Immature natural killer cell (primary cell): ENCODE results near the gene INCENP. TPM values are rescaled to one million over a fixed set of nuclear protein-coding genes. Genes with fewer than 3 reads are reported as not detected.

Experiments
- DNase-seq, 3 donors: peaks; one replicate each; pipeline ENCODE4 v3.0.0; 2022; ENCODE audit warnings: mixed read lengths in 1 of 3
- H3K27ac Mint-ChIP-seq, 6 donors: one replicate each; pipeline ENCODE4 v1.8.0; 2020; ENCODE audit warnings: mixed read lengths in 6 of 6, mild to moderate bottlenecking in 5 of 6, inconsistent platforms in 4 of 6, moderate library complexity in 3 of 6
- H3K27me3 Mint-ChIP-seq, 3 donors: one replicate each; pipeline ENCODE4 v1.8.0; 2020 to 2021; ENCODE audit warnings: low read depth in 3 of 3, mild to moderate bottlenecking in 3 of 3, mixed read lengths in 3 of 3, moderate library complexity in 3 of 3, inconsistent platforms in 1 of 3
- H3K36me3 Mint-ChIP-seq, 3 donors: one replicate each; pipeline ENCODE4 v1.8.0; 2020; ENCODE audit warnings: mixed read lengths in 3 of 3, inconsistent platforms in 2 of 3, mild to moderate bottlenecking in 2 of 3
- H3K4me1 Mint-ChIP-seq, 2 donors: one replicate each; pipeline ENCODE4 v1.8.0; 2020; ENCODE audit warnings: inconsistent platforms in 2 of 2, mild to moderate bottlenecking in 2 of 2, mixed read lengths in 2 of 2, moderate library complexity in 1 of 2
- H3K4me3 Mint-ChIP-seq, 5 donors: one replicate each; pipeline ENCODE4 v1.8.0; 2020; ENCODE audit warnings: mild to moderate bottlenecking in 5 of 5, mixed read lengths in 5 of 5, inconsistent platforms in 3 of 5, moderate library complexity in 3 of 5
- H3K9me3 Mint-ChIP-seq, 6 donors: one replicate each; pipeline ENCODE4 v1.8.0; 2020; ENCODE audit warnings: mild to moderate bottlenecking in 6 of 6, mixed read lengths in 6 of 6, inconsistent platforms in 4 of 6, moderate library complexity in 3 of 6
- polyA plus RNA-seq, 3 donors: library from polyadenylated mRNA; unstranded; fragments of 300-500 nt; fragmentation: Illumina TruSeq; gene quantifications; one replicate each; pipeline ENCODE4 v1.2.3, GENCODE V29; 2021

The INCENP gene
- polyA plus RNA-seq, 3 donors from 2014 or later = 1.9 to 3.1 (median 2.7) TPM

GRCh38 chr11:62127941-62128770 is 4.3 kb downstream of the INCENP start:
- H3K4me1 Mint-ChIP-seq = peaks cover 29 to 44% of the 10 kb centered on the region in 2 donors
- no peak for DNase-seq
- H3K27me3 Mint-ChIP-seq = peaks cover 6 to 9% (median 8%) of the 10 kb centered on the region in 3 donors
- H3K9me3 Mint-ChIP-seq = no peaks in the 10 kb centered on the region
- H3K27ac Mint-ChIP-seq = no peak overlapping the region
- no peak overlapping the region for H3K4me3 Mint-ChIP-seq
- peaks cover 9 to 12% (median 9%) of the 10 kb centered on the region in 3 donors for H3K36me3 Mint-ChIP-seq

DNA sequence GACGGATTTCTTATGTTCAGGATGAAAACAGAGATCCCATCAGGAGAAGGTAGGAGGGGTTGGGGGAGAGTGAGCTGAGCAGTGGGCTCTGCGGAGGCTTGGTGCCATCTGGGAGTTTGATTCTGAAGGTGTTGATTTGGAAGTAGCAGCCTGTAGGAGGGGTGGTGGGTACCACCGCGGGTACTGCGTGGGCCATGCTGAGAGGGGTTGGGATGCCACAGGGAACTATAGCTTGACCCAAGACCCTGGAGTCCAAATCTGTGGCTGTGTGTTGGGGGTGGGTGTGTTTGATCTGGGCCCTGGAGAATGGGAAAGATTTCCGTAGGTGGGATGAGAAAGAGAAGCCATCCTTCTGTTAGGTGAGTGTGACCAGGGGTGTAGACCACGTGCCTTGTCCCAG is 5.0 kb downstream of the INCENP start:
- no peak overlapping the region for H3K27ac Mint-ChIP-seq
- H3K9me3 Mint-ChIP-seq = no peaks in the 10 kb centered on the region
- no peak for DNase-seq
- no peak overlapping the region for H3K4me3 Mint-ChIP-seq
- peaks cover 9 to 12% (median 9%) of the 10 kb centered on the region in 3 donors for H3K36me3 Mint-ChIP-seq
- H3K4me1 Mint-ChIP-seq = peaks cover 25 to 37% of the 10 kb centered on the region in 2 donors
- peaks cover 3 to 6% (median 5%) of the 10 kb centered on the region in 3 donors for H3K27me3 Mint-ChIP-seq

DNA sequence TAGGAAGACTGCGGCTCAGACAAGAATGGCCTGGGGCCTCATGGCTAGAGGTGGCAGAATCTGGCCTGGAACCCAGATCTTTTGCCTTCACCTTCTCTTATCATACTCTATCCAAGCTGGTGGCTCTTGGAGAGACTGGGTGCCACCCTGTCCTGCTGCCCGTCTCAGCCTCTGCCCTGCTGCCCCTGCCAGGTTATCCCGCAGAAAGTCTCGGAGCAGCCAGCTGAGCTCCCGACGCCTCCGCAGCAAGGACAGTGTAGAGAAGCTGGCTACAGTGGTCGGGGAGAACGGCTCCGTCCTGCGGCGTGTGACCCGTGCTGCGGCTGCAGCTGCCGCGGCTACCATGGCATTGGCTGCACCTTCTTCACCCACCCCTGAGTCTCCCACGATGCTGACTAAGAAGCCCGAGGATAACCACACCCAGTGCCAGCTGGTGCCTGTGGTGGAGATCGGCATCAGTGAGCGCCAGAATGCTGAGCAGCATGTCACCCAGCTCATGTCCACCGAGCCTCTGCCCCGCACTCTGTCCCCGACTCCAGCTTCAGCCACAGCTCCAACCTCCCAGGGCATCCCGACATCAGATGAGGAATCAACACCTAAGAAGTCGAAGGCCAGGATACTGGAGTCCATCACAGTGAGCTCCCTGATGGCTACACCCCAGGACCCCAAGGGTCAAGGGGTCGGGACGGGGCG is 5.9 kb downstream of the INCENP start:
- H3K4me3 Mint-ChIP-seq = no peak overlapping the region
- peaks cover 0 to 3% (median 2%) of the 10 kb centered on the region in 3 donors for H3K27me3 Mint-ChIP-seq
- no peak for DNase-seq
- no peaks in the 10 kb centered on the region for H3K9me3 Mint-ChIP-seq
- no peak overlapping the region for H3K27ac Mint-ChIP-seq
- H3K36me3 Mint-ChIP-seq = peaks cover 9 to 14% (median 9%) of the 10 kb centered on the region in 3 donors
- H3K4me1 Mint-ChIP-seq = peaks cover 22 to 32% of the 10 kb centered on the region in 2 donors

DNA sequence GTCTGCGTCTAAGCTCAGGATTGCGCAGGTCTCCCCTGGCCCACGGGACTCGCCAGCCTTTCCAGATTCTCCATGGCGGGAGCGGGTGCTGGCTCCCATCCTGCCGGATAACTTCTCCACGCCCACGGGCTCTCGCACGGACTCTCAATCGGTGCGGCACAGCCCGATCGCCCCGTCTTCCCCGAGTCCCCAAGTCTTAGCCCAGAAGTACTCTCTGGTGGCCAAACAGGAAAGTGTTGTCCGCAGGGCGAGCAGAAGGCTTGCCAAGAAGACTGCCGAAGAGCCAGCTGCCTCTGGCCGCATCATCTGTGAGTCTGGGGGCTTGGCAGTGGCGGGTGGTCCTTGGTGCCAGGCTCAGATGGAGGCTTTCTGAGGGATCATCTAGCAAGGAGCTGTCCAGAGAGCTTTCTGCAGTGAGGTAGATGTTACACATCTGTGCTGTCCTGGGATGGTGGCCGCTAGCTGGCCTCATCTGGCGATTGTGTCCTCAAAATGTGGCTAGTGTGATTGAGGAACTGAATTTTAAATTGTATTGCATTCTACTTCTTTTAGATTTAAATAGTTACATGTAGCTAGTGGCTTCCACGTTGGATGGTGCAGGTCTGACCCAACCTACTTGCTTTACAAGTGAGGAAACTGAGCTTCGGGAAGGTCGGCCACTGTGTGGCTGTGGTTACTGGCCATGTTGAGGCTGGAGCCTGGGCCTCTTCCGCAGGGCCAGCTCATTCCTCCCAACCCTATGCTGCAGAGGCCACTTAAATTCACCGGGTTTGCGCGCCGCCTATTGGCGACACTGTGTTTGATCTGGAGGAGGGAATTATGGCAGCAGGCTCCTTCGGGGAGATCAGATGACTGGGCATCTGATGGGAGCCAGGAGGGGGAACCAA is 6.7 kb downstream of the INCENP start:
- Mint-ChIP-seq H3K27me3 (peaks cover 0 to 2% (median 2%) of the 10 kb centered on the region in 3 donors), H3K4me3 (no peak overlapping the region), H3K4me1 (peaks cover 16 to 29% of the 10 kb centered on the region in 2 donors), H3K9me3 (no peaks in the 10 kb centered on the region), H3K27ac (peak overlapping the region in 1 of 6 donors; percentile 55), H3K36me3 (peaks cover 9 to 18% (median 9%) of the 10 kb centered on the region in 3 donors)
- no peak for DNase-seq

GRCh38 chr11:62131170-62131464 is 7.3 kb downstream of the INCENP start:
- Mint-ChIP-seq H3K36me3 (peaks cover 9 to 18% (median 9%) of the 10 kb centered on the region in 3 donors), H3K27ac (no peak overlapping the region), H3K27me3 (peaks cover 0 to 2% (median 0%) of the 10 kb centered on the region in 3 donors), H3K9me3 (no peaks in the 10 kb centered on the region), H3K4me1 (peaks cover 13 to 26% of the 10 kb centered on the region in 2 donors), H3K4me3 (no peak overlapping the region)
- DNase-seq = no peak

DNA sequence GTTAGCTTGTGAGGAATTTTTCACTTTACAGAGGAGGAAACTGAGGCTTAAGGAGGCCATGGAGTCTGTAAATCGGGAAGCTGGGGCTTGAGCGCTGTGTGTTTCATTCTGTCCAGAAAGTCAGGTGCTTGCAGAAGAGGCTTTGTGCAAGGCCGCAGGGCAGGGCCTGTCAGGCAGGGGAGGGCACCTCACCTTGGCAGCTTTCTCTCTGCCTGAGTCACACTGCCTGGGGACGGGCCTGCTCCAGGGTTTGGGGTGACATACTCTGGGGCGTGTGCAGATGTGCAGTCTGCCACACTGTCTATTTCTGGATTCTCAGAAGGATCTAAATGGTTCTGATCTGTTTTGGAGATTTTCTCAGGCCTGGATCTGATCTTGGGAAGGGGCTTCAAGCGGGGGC is 8.4 kb downstream of the INCENP start:
- Mint-ChIP-seq H3K36me3 (peaks cover 9 to 18% (median 9%) of the 10 kb centered on the region in 3 donors), H3K27ac (peak overlapping the region in 2 of 6 donors; percentile 30 to 31)

GRCh38 chr11:62132689-62133293 is 9.0 kb downstream of the INCENP start:
- peaks cover 9 to 18% (median 9%) of the 10 kb centered on the region in 3 donors for H3K36me3 Mint-ChIP-seq
- H3K4me3 Mint-ChIP-seq = no peak overlapping the region

More for the DNA sequence above, 8.4 kb downstream of the INCENP start:
- DNase-seq = no peak
- no peaks in the 10 kb centered on the region for H3K9me3 Mint-ChIP-seq
- peaks cover 13 to 26% of the 10 kb centered on the region in 2 donors for H3K4me1 Mint-ChIP-seq
- peaks cover 0 to 2% (median 0%) of the 10 kb centered on the region in 3 donors for H3K27me3 Mint-ChIP-seq
- H3K4me3 Mint-ChIP-seq = no peak overlapping the region

GRCh38 chr11:62133328-62134065 is 9.7 kb downstream of the INCENP start:
- no peak for DNase-seq
- H3K4me1 Mint-ChIP-seq = peaks cover 13 to 26% of the 10 kb centered on the region in 2 donors
- H3K27ac Mint-ChIP-seq = peak overlapping the region in 2 of 6 donors; percentile 16 to 66
- peaks cover 0 to 2% (median 0%) of the 10 kb centered on the region in 3 donors for H3K27me3 Mint-ChIP-seq
- no peak overlapping the region for H3K4me3 Mint-ChIP-seq
- H3K9me3 Mint-ChIP-seq = no peaks in the 10 kb centered on the region
- peaks cover 8 to 17% (median 9%) of the 10 kb centered on the region in 3 donors for H3K36me3 Mint-ChIP-seq

More at GRCh38 chr11:62132689-62133293, 9.0 kb downstream of the INCENP start:
- no peak for DNase-seq
- Mint-ChIP-seq H3K9me3 (no peaks in the 10 kb centered on the region), H3K27ac (peak overlapping the region in 4 of 6 donors; percentile 16 to 66 (median 44)), H3K27me3 (peaks cover 0 to 2% (median 0%) of the 10 kb centered on the region in 3 donors), H3K4me1 (peaks cover 13 to 26% of the 10 kb centered on the region in 2 donors)

DNA sequence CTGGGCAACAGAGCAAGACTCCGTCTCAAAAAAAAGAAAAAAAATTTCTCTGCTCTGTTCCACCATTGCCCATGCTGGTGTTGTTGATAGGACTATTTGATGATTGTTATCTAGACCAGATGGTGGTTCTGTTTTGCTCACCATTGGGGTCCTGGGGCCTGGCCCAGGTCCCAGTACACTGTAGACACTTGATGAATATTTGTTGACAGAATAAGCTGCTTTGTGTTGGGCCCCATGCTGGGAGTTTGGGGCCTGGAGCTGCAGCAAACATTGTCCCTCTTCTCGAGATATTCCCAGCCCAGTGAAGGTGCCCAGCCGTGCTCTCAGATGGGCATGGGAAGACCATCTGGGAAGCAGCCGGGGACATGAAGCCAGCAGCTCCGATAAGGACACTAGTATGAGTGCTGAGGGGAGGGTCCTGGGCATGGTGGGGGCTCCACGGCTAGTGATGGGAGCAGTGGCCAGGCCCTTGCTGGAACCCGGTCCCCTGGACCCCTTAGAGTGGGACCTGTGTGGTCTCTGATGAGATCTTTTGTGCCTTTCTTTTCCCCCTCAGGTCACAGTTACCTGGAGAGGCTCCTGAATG is 13.6 kb downstream of the INCENP start:
- Mint-ChIP-seq H3K27ac (no peak overlapping the region), H3K4me3 (no peak overlapping the region), H3K27me3 (peaks cover 0 to 2% (median 0%) of the 10 kb centered on the region in 3 donors)

GRCh38 chr11:62137881-62138629 is 14.2 kb downstream of the INCENP start:
- no peak overlapping the region for H3K27ac Mint-ChIP-seq
- H3K36me3 Mint-ChIP-seq = peaks cover 0 to 16% (median 0%) of the 10 kb centered on the region in 3 donors
- H3K27me3 Mint-ChIP-seq = peaks cover 0 to under 1% (median 0%) of the 10 kb centered on the region in 3 donors
- H3K4me3 Mint-ChIP-seq = no peak overlapping the region
- no peak for DNase-seq
- H3K9me3 Mint-ChIP-seq = no peaks in the 10 kb centered on the region
- peaks cover 8 to 9% of the 10 kb centered on the region in 2 donors for H3K4me1 Mint-ChIP-seq

More for the DNA sequence above, 13.6 kb downstream of the INCENP start:
- Mint-ChIP-seq H3K36me3 (peaks cover 0 to 10% (median 6%) of the 10 kb centered on the region in 3 donors), H3K4me1 (peaks cover 12 to 16% of the 10 kb centered on the region in 2 donors), H3K9me3 (no peaks in the 10 kb centered on the region)
- DNase-seq = no peak

DNA sequence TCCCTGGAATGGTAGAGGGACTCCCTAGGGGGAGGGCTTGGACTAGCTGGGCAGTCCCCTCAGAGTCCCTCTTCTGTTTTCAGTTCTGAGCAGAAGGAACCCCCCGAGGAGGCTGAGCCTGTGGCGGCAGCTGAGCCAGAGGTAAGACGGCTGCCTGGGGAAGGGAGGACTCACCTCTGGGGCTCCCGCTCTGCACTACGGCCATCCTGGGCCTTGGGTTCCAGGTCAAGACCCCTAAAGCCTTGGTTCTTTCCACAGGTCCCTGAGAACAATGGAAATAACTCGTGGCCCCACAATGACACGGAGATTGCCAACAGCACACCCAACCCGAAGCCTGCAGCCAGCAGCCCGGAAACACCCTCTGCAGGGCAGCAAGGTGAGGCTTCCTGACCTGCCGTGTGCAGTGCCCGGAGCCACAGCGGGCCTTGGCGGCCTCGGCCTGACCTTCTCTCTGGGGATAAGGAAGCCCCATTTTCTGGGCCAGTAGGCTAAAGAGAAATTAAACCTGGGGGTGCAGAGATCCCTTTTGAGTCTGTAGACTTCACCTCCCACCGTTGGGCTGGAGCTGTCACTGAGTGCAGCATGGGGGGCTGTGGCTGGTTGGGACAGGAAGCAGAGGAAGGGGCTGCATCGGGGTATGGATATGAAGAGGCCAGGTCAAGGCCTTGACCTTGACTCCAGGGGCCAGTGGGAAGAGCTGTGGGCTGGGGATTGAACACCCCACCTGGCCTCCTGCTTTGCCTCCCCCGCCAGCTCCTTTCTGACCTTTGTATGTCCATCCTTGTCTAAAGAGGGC is 15.0 kb downstream of the INCENP start:
- no peak overlapping the region for H3K4me3 Mint-ChIP-seq
- H3K27me3 Mint-ChIP-seq = no peaks in the 10 kb centered on the region
- peaks cover 0 to 20% (median 0%) of the 10 kb centered on the region in 3 donors for H3K36me3 Mint-ChIP-seq
- H3K4me1 Mint-ChIP-seq = peaks cover 6 to 9% of the 10 kb centered on the region in 2 donors
- H3K27ac Mint-ChIP-seq = no peak overlapping the region
- no peak for DNase-seq
- no peaks in the 10 kb centered on the region for H3K9me3 Mint-ChIP-seq
